HL-60 (cell line): Measurements from ENCODE around the gene RPH3AL.

ENCODE experiments used
- GABPA ChIP-seq: IDR thresholded peaks from 2 replicates; pipeline ENCODE4 v1.6.1; 2012; ENCODE audit warnings: low read depth
- POLR2AphosphoS5 ChIP-seq: IDR thresholded peaks from 2 replicates; pipeline ENCODE4 v1.6.1; 2012; ENCODE audit warnings: low read depth
- SPI1 ChIP-seq: IDR thresholded peaks from 2 replicates; pipeline ENCODE4 v1.6.1; 2012; ENCODE audit warnings: low read depth, mild to moderate bottlenecking, borderline replicate concordance
- TF ChIP-seq, protein P1 (sequence below): IDR thresholded peaks from one replicate; pipeline ENCODE4 v1.5.1; 2011; ENCODE audit warnings: low read length, control low read depth, inconsistent platforms; ENCODE audit not compliant: insufficient read depth
- TF ChIP-seq, protein P2 (sequence below): IDR thresholded peaks from 2 replicates; pipeline ENCODE4 v1.6.1; 2012; ENCODE audit warnings: low read depth; ENCODE audit not compliant: insufficient replicate concordance

DNA sequence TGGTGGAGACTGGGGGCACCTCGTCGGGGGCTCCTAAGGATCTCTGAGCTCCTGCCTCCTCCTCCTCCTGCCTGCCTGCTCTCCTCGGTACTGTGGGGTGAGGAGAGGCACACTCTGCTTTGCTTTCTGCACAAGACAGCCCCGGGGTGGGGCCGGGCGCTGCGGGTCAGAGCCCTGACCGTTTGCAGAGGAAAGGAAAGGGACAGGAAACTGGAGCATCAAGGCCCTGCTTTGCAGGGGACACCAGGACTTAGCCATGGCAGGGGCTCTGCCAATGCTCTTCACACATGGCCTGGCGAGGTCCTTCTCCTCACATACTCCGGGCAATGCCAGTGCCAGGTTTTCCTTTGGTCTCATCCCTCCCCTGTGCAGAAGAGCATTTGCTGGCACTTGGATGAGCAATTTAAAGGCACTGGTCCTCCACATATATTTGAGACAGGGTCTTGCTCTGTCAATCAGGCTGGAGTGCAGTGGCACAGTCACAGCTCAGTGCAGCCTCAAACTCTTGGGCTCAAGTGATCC lies 147.4 kb downstream of the RPH3AL start:
- TF ChIP-seq, protein P1, sequence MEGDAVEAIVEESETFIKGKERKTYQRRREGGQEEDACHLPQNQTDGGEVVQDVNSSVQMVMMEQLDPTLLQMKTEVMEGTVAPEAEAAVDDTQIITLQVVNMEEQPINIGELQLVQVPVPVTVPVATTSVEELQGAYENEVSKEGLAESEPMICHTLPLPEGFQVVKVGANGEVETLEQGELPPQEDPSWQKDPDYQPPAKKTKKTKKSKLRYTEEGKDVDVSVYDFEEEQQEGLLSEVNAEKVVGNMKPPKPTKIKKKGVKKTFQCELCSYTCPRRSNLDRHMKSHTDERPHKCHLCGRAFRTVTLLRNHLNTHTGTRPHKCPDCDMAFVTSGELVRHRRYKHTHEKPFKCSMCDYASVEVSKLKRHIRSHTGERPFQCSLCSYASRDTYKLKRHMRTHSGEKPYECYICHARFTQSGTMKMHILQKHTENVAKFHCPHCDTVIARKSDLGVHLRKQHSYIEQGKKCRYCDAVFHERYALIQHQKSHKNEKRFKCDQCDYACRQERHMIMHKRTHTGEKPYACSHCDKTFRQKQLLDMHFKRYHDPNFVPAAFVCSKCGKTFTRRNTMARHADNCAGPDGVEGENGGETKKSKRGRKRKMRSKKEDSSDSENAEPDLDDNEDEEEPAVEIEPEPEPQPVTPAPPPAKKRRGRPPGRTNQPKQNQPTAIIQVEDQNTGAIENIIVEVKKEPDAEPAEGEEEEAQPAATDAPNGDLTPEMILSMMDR = no peak
- TF ChIP-seq POLR2AphosphoS5 (no peak), SPI1 (no peak), GABPA (no peak)
- TF ChIP-seq, protein P2, sequence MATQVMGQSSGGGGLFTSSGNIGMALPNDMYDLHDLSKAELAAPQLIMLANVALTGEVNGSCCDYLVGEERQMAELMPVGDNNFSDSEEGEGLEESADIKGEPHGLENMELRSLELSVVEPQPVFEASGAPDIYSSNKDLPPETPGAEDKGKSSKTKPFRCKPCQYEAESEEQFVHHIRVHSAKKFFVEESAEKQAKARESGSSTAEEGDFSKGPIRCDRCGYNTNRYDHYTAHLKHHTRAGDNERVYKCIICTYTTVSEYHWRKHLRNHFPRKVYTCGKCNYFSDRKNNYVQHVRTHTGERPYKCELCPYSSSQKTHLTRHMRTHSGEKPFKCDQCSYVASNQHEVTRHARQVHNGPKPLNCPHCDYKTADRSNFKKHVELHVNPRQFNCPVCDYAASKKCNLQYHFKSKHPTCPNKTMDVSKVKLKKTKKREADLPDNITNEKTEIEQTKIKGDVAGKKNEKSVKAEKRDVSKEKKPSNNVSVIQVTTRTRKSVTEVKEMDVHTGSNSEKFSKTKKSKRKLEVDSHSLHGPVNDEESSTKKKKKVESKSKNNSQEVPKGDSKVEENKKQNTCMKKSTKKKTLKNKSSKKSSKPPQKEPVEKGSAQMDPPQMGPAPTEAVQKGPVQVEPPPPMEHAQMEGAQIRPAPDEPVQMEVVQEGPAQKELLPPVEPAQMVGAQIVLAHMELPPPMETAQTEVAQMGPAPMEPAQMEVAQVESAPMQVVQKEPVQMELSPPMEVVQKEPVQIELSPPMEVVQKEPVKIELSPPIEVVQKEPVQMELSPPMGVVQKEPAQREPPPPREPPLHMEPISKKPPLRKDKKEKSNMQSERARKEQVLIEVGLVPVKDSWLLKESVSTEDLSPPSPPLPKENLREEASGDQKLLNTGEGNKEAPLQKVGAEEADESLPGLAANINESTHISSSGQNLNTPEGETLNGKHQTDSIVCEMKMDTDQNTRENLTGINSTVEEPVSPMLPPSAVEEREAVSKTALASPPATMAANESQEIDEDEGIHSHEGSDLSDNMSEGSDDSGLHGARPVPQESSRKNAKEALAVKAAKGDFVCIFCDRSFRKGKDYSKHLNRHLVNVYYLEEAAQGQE = no peak
